Measurements from ENCODE around the gene STX18. TPM values are rescaled to one million over a fixed set of nuclear protein-coding genes. Genes with fewer than 3 reads are reported as not detected.

STX18 gene
- total RNA-seq, 2 experiments from 2014 or later: 22.8 to 26.5 TPM

GRCh38 chr4:4542774-4543485 lies 1.1 kb upstream of the STX18 start:
- peaks cover 50% of the 10 kb centered on the region for H3K4me1 Mint-ChIP-seq
- POLR2A ChIA-PET: interaction anchor here (0.6 to 3.8 kb wide), 11 partner anchors 9 to 295 kb away, joined by 3 to 30 read pairs (median 4); partner anchors contain the start of genes LYAR, TMEM128 and ZBTB49
- H3K4me3 Mint-ChIP-seq: peak overlapping the region; percentile 94
- CTCF ChIA-PET: no interaction called here
- H3K9me3 Mint-ChIP-seq: no peaks in the 10 kb centered on the region
- H3K27me3 Mint-ChIP-seq: no peaks in the 10 kb centered on the region
- peaks cover 13% of the 10 kb centered on the region for H3K36me3 Mint-ChIP-seq (ENCODE audit: low read depth)
- peak overlapping the region; percentile 45 for H3K27ac Mint-ChIP-seq
- no peak for DNase-seq

- Mint-ChIP-seq H3K9me3 (no peaks in the 10 kb centered on the region), H3K4me3 (peak overlapping the region; percentile 94), H3K4me1 (peaks cover 47% of the 10 kb centered on the region), H3K27me3 (no peaks in the 10 kb centered on the region), H3K27ac (peak overlapping the region; percentile 87), H3K36me3 (ENCODE audit: low read depth) (peaks cover 8% of the 10 kb centered on the region)
- ChIA-PET POLR2A (interaction anchor here (0.6 to 3.8 kb wide), 13 partner anchors 8 to 293 kb away, joined by 3 to 30 read pairs (median 4); partner anchors contain the start of gene TMEM128), CTCF (interaction anchor here (1.0 to 1.4 kb wide), 4 partner anchors 17 to 293 kb away, joined by 3 to 4 read pairs (median 3); partner anchors contain the start of gene TMEM128)
- DNase-seq: peak; percentile 40
Measured at GRCh38 chr4:4541040-4541631, 712 bp downstream of the STX18 start.

GRCh38 chr4:4539481-4539880 lies 2.4 kb downstream of the STX18 start:
- ChIA-PET POLR2A (interaction anchor here (3.8 kb wide), 1 partner anchor 291 kb away, joined by 28 read pairs; the partner anchor contains the start of gene TMEM128), CTCF (no interaction called here)
- no peak for DNase-seq
- Mint-ChIP-seq H3K27ac (no peak overlapping the region), H3K36me3 (ENCODE audit: low read depth) (peaks cover 2% of the 10 kb centered on the region), H3K4me3 (no peak overlapping the region), H3K4me1 (peaks cover 47% of the 10 kb centered on the region), H3K9me3 (no peaks in the 10 kb centered on the region), H3K27me3 (no peaks in the 10 kb centered on the region)

- ChIA-PET CTCF (interaction anchor here (1.1 kb wide), 1 partner anchor 11 kb away, joined by 5 read pairs; no protein-coding TSS in a partner anchor), POLR2A (no interaction called here)
- Mint-ChIP-seq H3K4me1 (peaks cover 19% of the 10 kb centered on the region), H3K27ac (no peak overlapping the region), H3K27me3 (no peaks in the 10 kb centered on the region), H3K9me3 (no peaks in the 10 kb centered on the region), H3K4me3 (no peak overlapping the region), H3K36me3 (ENCODE audit: low read depth) (peaks cover 2% of the 10 kb centered on the region)
- DNase-seq: no peak
Measured at GRCh38 chr4:4535590-4535989, 6.3 kb downstream of the STX18 start.

- DNase-seq: no peak
- peaks cover 9% of the 10 kb centered on the region for H3K4me1 Mint-ChIP-seq
- H3K27ac Mint-ChIP-seq: no peak overlapping the region
- H3K27me3 Mint-ChIP-seq: no peaks in the 10 kb centered on the region
- CTCF ChIA-PET: no interaction called here
- peaks cover 2% of the 10 kb centered on the region for H3K36me3 Mint-ChIP-seq (ENCODE audit: low read depth)
- POLR2A ChIA-PET: no interaction called here
- H3K4me3 Mint-ChIP-seq: no peak overlapping the region
- no peaks in the 10 kb centered on the region for H3K9me3 Mint-ChIP-seq
Measured at GRCh38 chr4:4534515-4535145, 7.2 kb downstream of the STX18 start.

- Mint-ChIP-seq H3K27me3 (no peaks in the 10 kb centered on the region), H3K36me3 (ENCODE audit: low read depth) (peaks cover 2% of the 10 kb centered on the region), H3K4me3 (no peak overlapping the region), H3K27ac (no peak overlapping the region), H3K9me3 (no peaks in the 10 kb centered on the region), H3K4me1 (peaks cover 2% of the 10 kb centered on the region)
- POLR2A ChIA-PET: interaction anchor here (1.7 kb wide), 1 partner anchor 8 kb away, joined by 8 read pairs; the partner anchor contains the start of gene STX18
- DNase-seq: no peak
- CTCF ChIA-PET: interaction anchor here (0.9 kb wide), 1 partner anchor 46 kb away, joined by 3 read pairs; no protein-coding TSS in a partner anchor
Measured at GRCh38 chr4:4533461-4534169, 8.2 kb downstream of the STX18 start.

GRCh38 chr4:4532371-4533154 lies 9.3 kb downstream of the STX18 start:
- ChIA-PET CTCF (interaction anchor here (0.9 kb wide), 1 partner anchor 45 kb away, joined by 3 read pairs; no protein-coding TSS in a partner anchor), POLR2A (interaction anchor here (1.7 kb wide), 1 partner anchor 9 kb away, joined by 8 read pairs; the partner anchor contains the start of gene STX18)
- Mint-ChIP-seq H3K4me1 (peaks cover 2% of the 10 kb centered on the region), H3K36me3 (ENCODE audit: low read depth) (peaks cover 2% of the 10 kb centered on the region), H3K9me3 (no peaks in the 10 kb centered on the region), H3K4me3 (no peak overlapping the region), H3K27me3 (no peaks in the 10 kb centered on the region), H3K27ac (no peak overlapping the region)
- no peak for DNase-seq

GRCh38 chr4:4529392-4529791 lies 12.5 kb downstream of the STX18 start:
- ChIA-PET CTCF (no interaction called here), POLR2A (interaction anchor here (3.2 kb wide), 1 partner anchor 12 kb away, joined by 11 read pairs; the partner anchor contains the start of gene STX18)
- Mint-ChIP-seq H3K36me3 (ENCODE audit: low read depth) (peaks cover 2% of the 10 kb centered on the region), H3K4me1 (peaks cover 6% of the 10 kb centered on the region), H3K27me3 (no peaks in the 10 kb centered on the region), H3K9me3 (no peaks in the 10 kb centered on the region), H3K4me3 (no peak overlapping the region), H3K27ac (no peak overlapping the region)
- no peak for DNase-seq

- Mint-ChIP-seq H3K36me3 (ENCODE audit: low read depth) (peaks cover 2% of the 10 kb centered on the region), H3K27ac (no peak overlapping the region), H3K27me3 (no peaks in the 10 kb centered on the region), H3K9me3 (no peaks in the 10 kb centered on the region), H3K4me1 (peaks cover 15% of the 10 kb centered on the region), H3K4me3 (no peak overlapping the region)
- POLR2A ChIA-PET: interaction anchor here (4.1 kb wide), 1 partner anchor 16 kb away, joined by 30 read pairs; the partner anchor contains the start of gene STX18
- no peak for DNase-seq
- CTCF ChIA-PET: interaction anchor here (0.9 kb wide), 1 partner anchor 95 kb away, joined by 3 read pairs; no protein-coding TSS in a partner anchor
Measured at GRCh38 chr4:4526401-4526800, 15.4 kb downstream of the STX18 start.

GRCh38 chr4:4524364-4524763 lies 17.5 kb downstream of the STX18 start:
- CTCF ChIA-PET: interaction anchor here (1.0 to 2.7 kb wide), 4 partner anchors 11 to 354 kb away, joined by 3 to 7 read pairs (median 4); partner anchors contain the start of gene STX18
- Mint-ChIP-seq H3K27me3 (no peaks in the 10 kb centered on the region), H3K36me3 (ENCODE audit: low read depth) (peaks cover 2% of the 10 kb centered on the region), H3K27ac (no peak overlapping the region), H3K4me3 (no peak overlapping the region), H3K9me3 (no peaks in the 10 kb centered on the region), H3K4me1 (peaks cover 15% of the 10 kb centered on the region)
- POLR2A ChIA-PET: interaction anchor here (0.8 to 4.1 kb wide), 2 partner anchors 14 to 18 kb away, joined by 3 to 30 read pairs; partner anchors contain the start of gene STX18
- peak; percentile 47 for DNase-seq

GRCh38 chr4:4521731-4522130 lies 20.1 kb downstream of the STX18 start:
- no peak for DNase-seq
- Mint-ChIP-seq H3K36me3 (ENCODE audit: low read depth) (peaks cover 2% of the 10 kb centered on the region), H3K27ac (no peak overlapping the region), H3K4me1 (peaks cover 21% of the 10 kb centered on the region), H3K4me3 (no peak overlapping the region), H3K27me3 (no peaks in the 10 kb centered on the region), H3K9me3 (no peaks in the 10 kb centered on the region)
- ChIA-PET CTCF (no interaction called here), POLR2A (no interaction called here)

- no peaks in the 10 kb centered on the region for H3K9me3 Mint-ChIP-seq
- H3K27ac Mint-ChIP-seq: no peak overlapping the region
- no peaks in the 10 kb centered on the region for H3K27me3 Mint-ChIP-seq
- DNase-seq: no peak
- no peak overlapping the region for H3K4me3 Mint-ChIP-seq
- peaks cover 21% of the 10 kb centered on the region for H3K4me1 Mint-ChIP-seq
- ChIA-PET CTCF (no interaction called here), POLR2A (no interaction called here)
- H3K36me3 Mint-ChIP-seq (ENCODE audit: low read depth): peaks cover 2% of the 10 kb centered on the region
Measured at GRCh38 chr4:4521136-4521535, 20.7 kb downstream of the STX18 start.

Measured in activated CD4-positive, alpha-beta memory T cell treated with anti-CD3 and anti-CD28 coated beads, Interleukin-2, amount 10 ng/mL, durations not matched to agents 7 days and 5 days (primary cell).